G401.6 (cell line): ENCODE results near the gene ANO5.
"Not testable (repeated sequence)": the region's sequence is repeated elsewhere in the genome, so short reads cannot be mapped to it uniquely, and the experiment has no call there.

Experiments
- FAIRE-seq: peaks from 2 replicates; lab custom pipeline; 2012; peaks lifted over from hg19 to GRCh38; lab: Jason Lieb, UNC

ANO5 gene

GRCh38 chr11:22199243-22199642 is 6.4 kb downstream of the ANO5 start:
- no peak for FAIRE-seq

GRCh38 chr11:22203281-22203680 is 10.4 kb downstream of the ANO5 start:
- FAIRE-seq = no peak

- FAIRE-seq = no peak
Observed at GRCh38 chr11:22207162-22207561, 14.3 kb downstream of the ANO5 start.

GRCh38 chr11:22208151-22208858 is 15.4 kb downstream of the ANO5 start:
- no peak for FAIRE-seq

GRCh38 chr11:22216940-22217339 is 24.1 kb downstream of the ANO5 start:
- no peak for FAIRE-seq

GRCh38 chr11:22221143-22221542 is 28.3 kb downstream of the ANO5 start:
- FAIRE-seq = no peak

GRCh38 chr11:22225190-22225589 is 32.3 kb downstream of the ANO5 start:
- no peak for FAIRE-seq

- no peak for FAIRE-seq
Observed at GRCh38 chr11:22234743-22235142, 41.9 kb downstream of the ANO5 start.

GRCh38 chr11:22244986-22245592 is 52.2 kb downstream of the ANO5 start:
- FAIRE-seq = no peak

GRCh38 chr11:22246992-22247391 is 54.1 kb downstream of the ANO5 start:
- no peak for FAIRE-seq

GRCh38 chr11:22249871-22250270 is 57.0 kb downstream of the ANO5 start:
- FAIRE-seq = no peak

- no peak for FAIRE-seq
Observed at GRCh38 chr11:22256876-22257275, 64.0 kb downstream of the ANO5 start.

GRCh38 chr11:22263613-22264012 is 70.7 kb downstream of the ANO5 start:
- no peak for FAIRE-seq

GRCh38 chr11:22268983-22269624 is 76.2 kb downstream of the ANO5 start:
- not testable (repeated sequence) for FAIRE-seq

- FAIRE-seq = no peak
Observed at GRCh38 chr11:22273781-22274180, 80.9 kb downstream of the ANO5 start.

GRCh38 chr11:22275600-22275999 is 82.7 kb downstream of the ANO5 start:
- no peak for FAIRE-seq

- no peak for FAIRE-seq
Observed at GRCh38 chr11:22276535-22276934, 83.7 kb downstream of the ANO5 start.

- FAIRE-seq = not testable (repeated sequence)
Observed at GRCh38 chr11:22284991-22285390, 92.1 kb downstream of the ANO5 start.

- no peak for FAIRE-seq
Observed at GRCh38 chr11:22302368-22302767, 109.5 kb downstream of the ANO5 start.

- FAIRE-seq = peak; percentile 85
Observed at GRCh38 chr11:22304337-22304961, 111.6 kb downstream of the ANO5 start.

GRCh38 chr11:22317656-22318055 is 124.8 kb downstream of the ANO5 start:
- no peak for FAIRE-seq

GRCh38 chr11:22331771-22332170 is 138.9 kb downstream of the ANO5 start:
- no peak for FAIRE-seq
